Panc1 (cell line): ENCODE data around the gene ATP2C1. TPM values are rescaled to one million over a fixed set of nuclear protein-coding genes. Genes with fewer than 3 reads are reported as not detected.

Experiments used
- ATAC-seq: fragments of 200-7000 bp; cut with Tn5 transposase; 2 replicates; pipeline ENCODE4 v1.9.1; 2020; ENCODE audit warnings: mild to moderate bottlenecking, moderate library complexity
- BruUV-seq: library from RNA; stranded (reverse); fragments of 400-500 nt; replicated peaks from 2 replicates; lab custom pipeline; 2021; lab: Mats Ljungman, UMichigan
- CTCF ChIA-PET: fragments of 300-600 bp; sonication (Branson Sonifier 250); formaldehyde crosslinking; loops from one replicate; lab custom pipeline; 2022; ENCODE audit warnings: antibody characterized with exemption; lab: Charles Lee
- POLR2A ChIA-PET: fragments of 300-600 bp; sonication (Branson Sonifier 250); formaldehyde crosslinking; loops from one replicate; lab custom pipeline; 2022; ENCODE audit warnings: antibody characterized with exemption; lab: Charles Lee
- DNase-seq: peaks from one replicate; pipeline ENCODE4 v3.0.0-alpha.2; 2010; ENCODE audit warnings: low read depth, low spot score
- H3K27ac ChIP-seq: 2 replicates; pipeline ENCODE4 v1.5.1; 2011; ENCODE audit warnings: mild to moderate bottlenecking, low read length, inconsistent platforms
- H3K27me3 ChIP-seq: fragments of 200-500 bp; sonication (Bioruptor generic); 2 replicates; pipeline ENCODE4 v1.6.0; 2014; ENCODE audit warnings: low read length, inconsistent platforms; ENCODE audit not compliant: control insufficient read depth, insufficient read depth
- H3K36me3 ChIP-seq: fragments of 200-500 bp; sonication (Bioruptor generic); 2 replicates; pipeline ENCODE4 v1.5.1; 2014; ENCODE audit warnings: inconsistent platforms, mild to moderate bottlenecking, low read length, moderate library complexity; ENCODE audit not compliant: control insufficient read depth, insufficient read depth
- H3K4me1 ChIP-seq: 2 replicates; pipeline ENCODE4 v1.5.1; 2011; ENCODE audit warnings: inconsistent platforms, mild to moderate bottlenecking, low read length, moderate library complexity; ENCODE audit not compliant: control insufficient read depth, insufficient read depth
- H3K4me3 ChIP-seq, 2 experiments: 2 replicates each; pipeline ENCODE4 v1.5.1; 2011 to 2012; ENCODE audit warnings: low read depth in 2 of 2, low read length in 2 of 2, mild to moderate bottlenecking in 2 of 2, inconsistent platforms in 1 of 2, moderate library complexity in 1 of 2
- H3K9me3 ChIP-seq: fragments of 200-500 bp; sonication (Bioruptor generic); 2 replicates; pipeline ENCODE4 v1.5.1; 2014; ENCODE audit warnings: low read depth, mild to moderate bottlenecking, inconsistent platforms, low read length, moderate library complexity; ENCODE audit not compliant: control insufficient read depth, insufficient read depth
- CTCF ChIP-seq: fragments of 450-650 bp; IDR thresholded peaks from 2 replicates; pipeline ENCODE4 v1.5.1; 2017; ENCODE audit warnings: mild to moderate bottlenecking
- POLR2AphosphoS5 ChIP-seq: IDR thresholded peaks from 2 replicates; pipeline ENCODE4 v1.6.1; 2012; ENCODE audit warnings: mild to moderate bottlenecking, low read depth, low read length, moderate library complexity
- REST ChIP-seq, 2 experiments: IDR thresholded peaks; 2 replicates each; pipeline ENCODE4 v1.6.1; 2011 to 2012; ENCODE audit warnings: low read depth in 2 of 2, control low read depth in 1 of 2, low read length in 1 of 2, mild to moderate bottlenecking in 1 of 2, moderate library complexity in 1 of 2; ENCODE audit not compliant: insufficient read depth in 1 of 2
- SIN3A ChIP-seq: IDR thresholded peaks from 2 replicates; pipeline ENCODE4 v1.6.1; 2012; ENCODE audit warnings: low read depth, mild to moderate bottlenecking, low read length, moderate library complexity, borderline replicate concordance; ENCODE audit not compliant: insufficient read depth
- TCF7L2 ChIP-seq: IDR thresholded peaks from 2 replicates; pipeline ENCODE4 v1.6.1; 2011; ENCODE audit warnings: mild to moderate bottlenecking, low read depth, low read length, inconsistent platforms
- in situ Hi-C: cut with HindIII; loops from 2 replicates; pipeline ENCODE4 v1.10.0; 2016; ENCODE audit warnings: low sequenced_read_pairs, low pct_unique_long_range_greater_than_20kb
- intact Hi-C: fragments of 100-400 bp; cut with micrococcal nuclease; formaldehyde crosslinking; loops from one replicate; pipeline ENCODE4 v1.10.0; 2022; ENCODE audit not compliant: unreplicated experiment
- total RNA-seq: library from RNA; stranded (reverse); gene quantifications from one replicate; pipeline ENCODE4 v1.2.1, GENCODE V29; 2021; ENCODE audit not compliant: unreplicated experiment

ATP2C1 gene
- total RNA-seq, 1 experiment from 2014 or later: 101 TPM

GRCh38 chr3:130903412-130903908, 9.6 kb downstream of the ATP2C1 start (continued):
- no peak for TF ChIP-seq SIN3A

- Histone ChIP-seq H3K27me3 (no peaks in the 10 kb centered on the region), H3K36me3 (no peaks in the 10 kb centered on the region), H3K4me3 (no peak overlapping the region), H3K4me1 (peaks cover 21% of the 10 kb centered on the region; the same call in 1 of the 2 replicates), H3K9me3 (peaks cover 4% of the 10 kb centered on the region; the same call in 1 of the 2 replicates), H3K27ac (no peak overlapping the region)
- intact Hi-C loops: no loop called here
- CTCF ChIA-PET: no interaction called here
- no TSS peak for BruUV-seq
- no peak for TF ChIP-seq SIN3A
- no peak for TF ChIP-seq CTCF
- TF ChIP-seq REST (IDR thresholded peaks at IDR 0.05; ENCODE audit: insufficient read depth in 1 of 2, low read depth in 2 of 2, low read length in 1 of 2): no peak
- no peak for TF ChIP-seq POLR2AphosphoS5
- no peak for TF ChIP-seq TCF7L2
- no peak for DNase-seq
- ATAC-seq: no peak
- POLR2A ChIA-PET: no interaction called here
- in situ Hi-C loops: no loop called here
Observed at GRCh38 chr3:130904491-130904890, 10.6 kb downstream of the ATP2C1 start.

GRCh38 chr3:130905551-130905950, 11.7 kb downstream of the ATP2C1 start:
- ChIA-PET CTCF (no interaction called here), POLR2A (no interaction called here)
- Histone ChIP-seq H3K4me3 (no peak overlapping the region), H3K36me3 (no peaks in the 10 kb centered on the region), H3K27me3 (no peaks in the 10 kb centered on the region), H3K4me1 (peaks cover 20% of the 10 kb centered on the region; the same call in 1 of the 2 replicates), H3K27ac (peak overlapping the region; percentile 1; the same call in 1 of the 2 replicates), H3K9me3 (peaks cover 5% of the 10 kb centered on the region; the same call in 1 of the 2 replicates)
- no peak for ATAC-seq
- BruUV-seq: no TSS peak
- intact Hi-C loops (no loop called here), in situ Hi-C loops (no loop called here)
- no peak for TF ChIP-seq CTCF
- no peak for TF ChIP-seq POLR2AphosphoS5
- no peak for TF ChIP-seq SIN3A
- TF ChIP-seq REST (IDR thresholded peaks at IDR 0.05; ENCODE audit: insufficient read depth in 1 of 2, low read depth in 2 of 2, low read length in 1 of 2): no peak
- TF ChIP-seq TCF7L2: no peak
- DNase-seq: no peak
